ENCODE measurements around the gene CFP.

The CFP gene

DNA sequence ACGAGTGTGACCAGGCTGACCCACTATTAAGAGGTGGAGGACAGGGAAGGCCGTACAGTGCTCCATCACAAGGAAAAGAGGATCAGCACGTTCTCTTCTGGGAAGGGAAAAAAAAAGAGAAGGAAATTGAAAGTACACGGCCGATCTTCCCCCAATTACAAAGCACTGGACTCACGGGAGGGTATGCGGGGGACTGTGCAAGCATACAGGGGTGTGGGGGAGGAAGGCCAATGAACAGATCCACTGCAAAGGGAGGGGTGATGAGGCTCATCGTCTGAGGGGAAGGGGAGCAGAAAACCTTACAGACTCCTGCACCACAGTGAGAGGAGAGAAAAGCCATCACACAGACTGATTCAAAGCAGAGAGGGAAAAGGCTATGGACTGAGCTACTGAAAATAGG is 19.5 kb upstream of the CFP start:
- Histone ChIP-seq H3K27ac (ENCODE audit: low read depth, low read length) (no peak overlapping the region), H3F3A (ENCODE audit: control insufficient read depth, insufficient read depth) (no peaks in the 10 kb centered on the region), H3K9me2 (replicated peaks; ENCODE audit: control insufficient read depth, low read length) (no peaks in the 10 kb centered on the region), H3K4me1 (ENCODE audit: control insufficient read depth, low read length) (peaks cover 20% of the 10 kb centered on the region), H3K36me3 (ENCODE audit: control insufficient read depth, low read length) (peaks cover 20% of the 10 kb centered on the region), H3K27me3 (ENCODE audit: control insufficient read depth, low read length) (no peaks in the 10 kb centered on the region), H3K4me3 (ENCODE audit: low read length) (peak overlapping the region; percentile 91), H3K79me2 (ENCODE audit: control insufficient read depth, low read length) (peaks cover 44% of the 10 kb centered on the region), H4K20me1 (ENCODE audit: control insufficient read depth, insufficient read depth, low read depth, low read length) (no peaks in the 10 kb centered on the region), H3K4me2 (ENCODE audit: low read length) (peak overlapping the region; percentile 83), H3K9me3 (ENCODE audit: control insufficient read depth, insufficient read depth, low read length) (no peaks in the 10 kb centered on the region)
- TF ChIP-seq EZH2phosphoT487 (IDR thresholded peaks at IDR 0.05; ENCODE audit: borderline replicate concordance, low read length) (no peak), CTCF (IDR thresholded peaks at IDR 0.05; ENCODE audit: low read depth, low read length, poor library complexity, severe bottlenecking) (no peak)

DNA sequence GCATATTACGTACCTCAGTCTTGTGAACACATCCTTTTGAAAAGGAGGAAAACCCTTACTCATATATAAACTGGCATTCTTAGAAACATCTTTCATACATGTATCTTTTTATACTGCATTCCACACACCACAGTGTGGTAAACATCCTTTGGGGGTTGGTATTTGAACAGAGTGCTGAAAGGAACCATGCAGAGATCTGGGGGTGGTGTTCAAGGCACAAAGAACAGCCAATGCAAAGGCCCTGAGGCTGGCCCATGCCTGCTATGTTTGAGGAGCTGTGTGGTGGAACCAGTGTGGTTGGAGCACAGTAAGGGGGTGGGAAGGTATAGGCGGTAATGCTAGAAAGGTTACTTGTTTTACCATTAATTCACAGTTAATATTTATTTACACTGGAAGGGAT is 18.6 kb upstream of the CFP start:
- Histone ChIP-seq H3K79me2 (ENCODE audit: control insufficient read depth, low read length) (peaks cover 46% of the 10 kb centered on the region), H3K4me2 (ENCODE audit: low read length) (peak overlapping the region; percentile 83), H3K4me1 (ENCODE audit: control insufficient read depth, low read length) (peaks cover 20% of the 10 kb centered on the region), H3K36me3 (ENCODE audit: control insufficient read depth, low read length) (peaks cover 22% of the 10 kb centered on the region), H3F3A (ENCODE audit: control insufficient read depth, insufficient read depth) (no peaks in the 10 kb centered on the region), H4K20me1 (ENCODE audit: control insufficient read depth, insufficient read depth, low read depth, low read length) (no peaks in the 10 kb centered on the region), H3K27ac (ENCODE audit: low read depth, low read length) (no peak overlapping the region), H3K9me2 (replicated peaks; ENCODE audit: control insufficient read depth, low read length) (no peaks in the 10 kb centered on the region), H3K27me3 (ENCODE audit: control insufficient read depth, low read length) (no peaks in the 10 kb centered on the region), H3K9me3 (ENCODE audit: control insufficient read depth, insufficient read depth, low read length) (no peaks in the 10 kb centered on the region), H3K4me3 (ENCODE audit: low read length) (peak overlapping the region; percentile 91; the same call in 1 of the 2 replicates)
- TF ChIP-seq EZH2phosphoT487 (IDR thresholded peaks at IDR 0.05; ENCODE audit: borderline replicate concordance, low read length): no peak
- TF ChIP-seq CTCF (IDR thresholded peaks at IDR 0.05; ENCODE audit: low read depth, low read length, poor library complexity, severe bottlenecking): no peak

DNA sequence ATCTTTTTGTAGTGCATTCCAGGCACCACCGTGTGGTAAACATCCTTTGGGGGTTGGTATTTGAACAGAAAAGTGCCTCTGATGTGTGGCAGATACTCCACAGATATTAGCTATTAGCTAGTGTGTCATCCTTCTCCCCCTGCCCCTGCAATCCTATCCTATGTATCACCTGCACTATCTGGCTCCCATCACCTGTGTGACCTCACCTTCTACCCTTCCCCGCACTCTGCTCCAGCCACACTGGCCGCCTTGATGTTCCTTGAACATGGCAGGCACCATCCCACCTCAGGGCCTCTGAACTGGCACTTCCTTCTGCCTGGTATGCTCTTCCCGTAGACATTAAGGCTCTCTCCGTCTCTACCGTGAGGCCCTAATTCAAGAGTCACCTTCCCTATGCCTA is 16.9 kb upstream of the CFP start:
- no peaks in the 10 kb centered on the region for H3K9me2 ChIP-seq (replicated peaks; ENCODE audit: control insufficient read depth, low read length)
- no peaks in the 10 kb centered on the region for H3K9me3 ChIP-seq (ENCODE audit: control insufficient read depth, insufficient read depth, low read length)
- H3K36me3 ChIP-seq (ENCODE audit: control insufficient read depth, low read length): peaks cover 17% of the 10 kb centered on the region
- no peak overlapping the region for H3K4me2 ChIP-seq (ENCODE audit: low read length)
- no peak overlapping the region for H3K27ac ChIP-seq (ENCODE audit: low read depth, low read length)
- TF ChIP-seq CTCF (IDR thresholded peaks at IDR 0.05; ENCODE audit: low read depth, low read length, poor library complexity, severe bottlenecking): no peak
- TF ChIP-seq EZH2phosphoT487 (IDR thresholded peaks at IDR 0.05; ENCODE audit: borderline replicate concordance, low read length): no peak
- H3F3A ChIP-seq (ENCODE audit: control insufficient read depth, insufficient read depth): no peaks in the 10 kb centered on the region
- peaks cover 46% of the 10 kb centered on the region for H3K79me2 ChIP-seq (ENCODE audit: control insufficient read depth, low read length)
- H3K4me3 ChIP-seq (ENCODE audit: low read length): no peak overlapping the region
- no peaks in the 10 kb centered on the region for H3K27me3 ChIP-seq (ENCODE audit: control insufficient read depth, low read length)
- H3K4me1 ChIP-seq (ENCODE audit: control insufficient read depth, low read length): peaks cover 20% of the 10 kb centered on the region
- H4K20me1 ChIP-seq (ENCODE audit: control insufficient read depth, insufficient read depth, low read depth, low read length): no peaks in the 10 kb centered on the region

GRCh38 chrX:47645530-47645929 is 15.8 kb upstream of the CFP start:
- Histone ChIP-seq H4K20me1 (ENCODE audit: control insufficient read depth, insufficient read depth, low read depth, low read length) (no peaks in the 10 kb centered on the region), H3K27me3 (ENCODE audit: control insufficient read depth, low read length) (no peaks in the 10 kb centered on the region), H3K9me2 (replicated peaks; ENCODE audit: control insufficient read depth, low read length) (no peaks in the 10 kb centered on the region), H3K4me1 (ENCODE audit: control insufficient read depth, low read length) (peaks cover 12% of the 10 kb centered on the region), H3K79me2 (ENCODE audit: control insufficient read depth, low read length) (peaks cover 46% of the 10 kb centered on the region), H3F3A (ENCODE audit: control insufficient read depth, insufficient read depth) (no peaks in the 10 kb centered on the region), H3K4me2 (ENCODE audit: low read length) (no peak overlapping the region), H3K4me3 (ENCODE audit: low read length) (no peak overlapping the region), H3K27ac (ENCODE audit: low read depth, low read length) (no peak overlapping the region), H3K9me3 (ENCODE audit: control insufficient read depth, insufficient read depth, low read length) (no peaks in the 10 kb centered on the region), H3K36me3 (ENCODE audit: control insufficient read depth, low read length) (peaks cover 25% of the 10 kb centered on the region)
- no peak for TF ChIP-seq CTCF (IDR thresholded peaks at IDR 0.05; ENCODE audit: low read depth, low read length, poor library complexity, severe bottlenecking)
- TF ChIP-seq EZH2phosphoT487 (IDR thresholded peaks at IDR 0.05; ENCODE audit: borderline replicate concordance, low read length): no peak
